Type B pancreatic cell (in vitro differentiated cells): Measurements from ENCODE around the gene PLK2. TPM values are rescaled to one million over a fixed set of nuclear protein-coding genes. Genes with fewer than 3 reads are reported as not detected.

Source experiments
- DNase-seq: peaks from one replicate; pipeline ENCODE4 v3.0.0; 2021; ENCODE audit warnings: mixed read lengths; ENCODE audit not compliant: unreplicated experiment; ENCODE audit errors: extremely low spot score
- H3K27ac Mint-ChIP-seq: 2 replicates; pipeline ENCODE4 v1.8.0; 2021; ENCODE audit warnings: mild to moderate bottlenecking, mixed read lengths
- H3K27me3 Mint-ChIP-seq: 2 replicates; pipeline ENCODE4 v1.8.0; 2021; ENCODE audit warnings: mixed read lengths
- H3K36me3 Mint-ChIP-seq: 2 replicates; pipeline ENCODE4 v1.8.0; 2021; ENCODE audit warnings: mixed read lengths
- H3K4me1 Mint-ChIP-seq: one replicate; pipeline ENCODE4 v1.8.0; 2021; ENCODE audit warnings: mixed read lengths; ENCODE audit not compliant: unreplicated experiment
- H3K4me3 Mint-ChIP-seq: 2 replicates; pipeline ENCODE4 v1.8.0; 2021; ENCODE audit warnings: mild to moderate bottlenecking, mixed read lengths
- H3K9me3 Mint-ChIP-seq: 2 replicates; pipeline ENCODE4 v1.8.0; 2021; ENCODE audit warnings: mixed read lengths
- CTCF ChIP-seq: fragments of 200-600 bp; sonication (generic); conservative IDR thresholded peaks from 2 replicates; pipeline ENCODE4 v1.5.0; 2021; ENCODE audit warnings: antibody characterized with exemption, mild to moderate bottlenecking
- total RNA-seq: library from RNA; stranded (reverse); gene quantifications from 2 replicates; pipeline ENCODE4 v1.2.1, GENCODE V29; 2021; ENCODE audit warnings: low replicate concordance

The PLK2 gene
- total RNA-seq, 1 donor from 2014 or later: 307 TPM

- peak overlapping the region; percentile 97 for H3K4me3 Mint-ChIP-seq
- DNase-seq: no peak
- H3K27ac Mint-ChIP-seq: peak overlapping the region; percentile 95
These were observed 4.8 kb downstream of the PLK2 start for GRCh38 chr5:58455066-58455465.

DNA sequence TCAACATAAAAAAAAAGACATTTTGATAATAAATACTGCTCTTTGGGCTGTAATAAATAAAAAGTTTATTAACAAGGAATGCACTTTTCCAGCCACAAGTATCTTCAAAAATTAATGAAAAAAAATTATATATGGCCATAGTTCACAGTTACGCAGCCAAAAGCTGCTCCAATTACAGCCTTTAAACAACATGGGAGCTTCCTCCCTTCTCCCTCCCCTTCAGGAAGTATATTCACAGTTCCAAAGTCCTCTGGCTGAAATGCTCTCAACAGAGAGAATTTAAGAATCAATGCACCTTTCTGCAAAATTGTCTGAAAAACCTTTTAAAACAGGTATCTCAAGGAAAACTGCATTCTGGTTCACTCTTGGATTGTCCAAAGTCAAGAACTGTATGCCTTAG lies 5.9 kb downstream of the PLK2 start:
- no peaks in the 10 kb centered on the region for H3K27me3 Mint-ChIP-seq
- no peak for TF ChIP-seq CTCF
- H3K36me3 Mint-ChIP-seq: peaks cover 90% of the 10 kb centered on the region
- peak overlapping the region; percentile 97 for H3K4me3 Mint-ChIP-seq
- H3K4me1 Mint-ChIP-seq: peaks cover 53% of the 10 kb centered on the region
- H3K27ac Mint-ChIP-seq: peak overlapping the region; percentile 95
- no peak for DNase-seq
- peaks cover 18% of the 10 kb centered on the region for H3K9me3 Mint-ChIP-seq

More at GRCh38 chr5:58455066-58455465, 4.8 kb downstream of the PLK2 start:
- H3K9me3 Mint-ChIP-seq: peaks cover 18% of the 10 kb centered on the region
- TF ChIP-seq CTCF: no peak
- H3K4me1 Mint-ChIP-seq: peaks cover 53% of the 10 kb centered on the region
- H3K36me3 Mint-ChIP-seq: peaks cover 88% of the 10 kb centered on the region
- no peaks in the 10 kb centered on the region for H3K27me3 Mint-ChIP-seq

- Mint-ChIP-seq H3K27ac (peak overlapping the region; percentile 95), H3K4me1 (peaks cover 53% of the 10 kb centered on the region), H3K4me3 (peak overlapping the region; percentile 35), H3K27me3 (no peaks in the 10 kb centered on the region), H3K9me3 (peaks cover 18% of the 10 kb centered on the region), H3K36me3 (peaks cover 87% of the 10 kb centered on the region)
- no peak for DNase-seq
- no peak for TF ChIP-seq CTCF
These were observed 6.6 kb downstream of the PLK2 start for GRCh38 chr5:58453306-58453705.

DNA sequence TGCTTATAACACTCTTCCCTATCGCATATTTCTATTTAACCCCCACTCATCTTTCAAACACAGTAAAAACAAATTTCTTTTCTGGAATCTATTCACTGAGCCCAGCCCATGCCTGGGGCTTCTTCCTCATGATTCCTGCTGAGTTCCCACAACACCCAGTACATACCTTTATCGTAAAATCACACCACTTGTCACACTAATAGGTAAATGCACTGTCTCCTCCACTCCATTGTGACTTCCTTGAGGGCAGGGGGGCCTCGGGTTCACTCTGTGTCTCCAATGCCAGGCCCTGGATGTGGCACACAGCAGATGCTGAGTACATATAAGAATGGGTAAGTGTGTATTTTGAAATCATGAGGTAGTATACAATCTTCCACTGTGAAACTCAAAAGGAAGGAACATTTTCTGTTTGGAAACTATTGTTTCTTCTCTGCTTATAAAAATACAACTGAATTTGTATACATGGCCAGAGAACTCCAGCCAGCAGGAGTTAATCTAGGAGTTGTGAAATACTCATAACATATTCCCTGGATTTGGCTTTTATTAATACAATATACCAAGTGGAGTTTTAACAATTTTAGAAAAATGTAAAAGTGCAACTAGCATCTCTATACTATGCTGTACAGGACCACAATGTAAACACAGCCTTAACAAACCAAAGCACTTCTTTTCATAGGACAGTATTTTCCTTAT lies 7.2 kb downstream of the PLK2 start:
- Mint-ChIP-seq H3K27ac (peak overlapping the region; percentile 95), H3K4me1 (peaks cover 53% of the 10 kb centered on the region), H3K4me3 (peak overlapping the region; percentile 35), H3K9me3 (peaks cover 18% of the 10 kb centered on the region), H3K27me3 (no peaks in the 10 kb centered on the region), H3K36me3 (peaks cover 81% of the 10 kb centered on the region)
- DNase-seq: no peak
- no peak for TF ChIP-seq CTCF

- TF ChIP-seq CTCF: no peak
- H3K4me1 Mint-ChIP-seq: peaks cover 48% of the 10 kb centered on the region
- H3K27ac Mint-ChIP-seq: peak overlapping the region; percentile 95
- H3K36me3 Mint-ChIP-seq: peaks cover 73% of the 10 kb centered on the region
- peak overlapping the region; percentile 35 for H3K4me3 Mint-ChIP-seq
- no peak for DNase-seq
- H3K9me3 Mint-ChIP-seq: peaks cover 18% of the 10 kb centered on the region
- H3K27me3 Mint-ChIP-seq: no peaks in the 10 kb centered on the region
These were observed 7.9 kb downstream of the PLK2 start for GRCh38 chr5:58451732-58452565.
